Epithelial cell of proximal tubule (primary cell): ENCODE results near the gene GRK7. TPM values are rescaled to one million over a fixed set of nuclear protein-coding genes. Genes with fewer than 3 reads are reported as not detected.

Experiments
- DNase-seq: peaks from one replicate; pipeline ENCODE4 v3.0.0-alpha.2; 2011; ENCODE audit warnings: low read depth
- H3K4me3 ChIP-seq: 2 replicates; pipeline ENCODE4 v1.5.1; 2011; ENCODE audit warnings: low read depth, mild to moderate bottlenecking, low read length
- CTCF ChIP-seq: conservative IDR thresholded peaks from 2 replicates; pipeline ENCODE4 v1.5.1; 2012; ENCODE audit warnings: low read depth, mild to moderate bottlenecking, low read length
- total RNA-seq: library from RNA; depleted of rRNA; stranded (reverse); fragments of >200 nt; gene quantifications from 2 replicates; pipeline ENCODE4 v1.2.3, GENCODE V29; 2015

The GRK7 gene
- not detected in 2 replicates for total RNA-seq

DNA sequence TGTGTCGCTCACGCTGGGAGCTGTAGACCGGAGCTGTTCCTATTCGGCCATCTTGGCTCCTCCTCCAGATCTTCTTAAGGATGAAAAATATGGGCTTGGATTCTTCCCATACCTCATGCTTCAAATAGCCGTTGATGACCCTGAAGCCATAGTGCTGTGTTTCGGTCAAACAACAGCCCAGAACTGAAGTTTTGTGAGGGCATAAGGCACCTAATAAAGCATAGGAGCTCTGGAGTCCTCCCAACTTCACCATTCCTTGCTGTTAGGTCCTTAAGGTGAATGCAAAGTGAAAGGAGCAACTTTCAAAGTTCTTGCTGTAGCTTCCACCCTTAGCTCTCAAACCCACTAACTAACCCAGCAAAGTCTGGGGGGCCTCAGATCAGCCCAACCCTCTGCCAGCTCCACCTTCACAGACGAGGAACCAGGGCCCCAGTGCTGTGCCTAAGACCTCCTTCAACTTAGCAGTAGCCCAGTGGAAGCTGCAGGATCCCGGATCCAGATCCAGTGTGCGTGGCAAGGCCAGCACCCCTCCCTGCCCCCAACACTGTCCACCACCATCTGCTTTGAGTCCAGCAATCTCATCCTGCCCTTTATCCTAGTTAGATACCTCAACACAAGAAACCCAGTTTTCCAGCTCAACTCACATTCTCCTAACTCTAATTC lies at the start of gene GRK7:
Gene GRK7 (plus strand): TSS at position 321 of the 663 bp plus-strand sequence. CDS start 14,877 bp downstream, outside the sequence.
- no peak for DNase-seq
- no peak within 1 kb of the TSS for H3K4me3 ChIP-seq
- TF ChIP-seq CTCF = no peak

DNA sequence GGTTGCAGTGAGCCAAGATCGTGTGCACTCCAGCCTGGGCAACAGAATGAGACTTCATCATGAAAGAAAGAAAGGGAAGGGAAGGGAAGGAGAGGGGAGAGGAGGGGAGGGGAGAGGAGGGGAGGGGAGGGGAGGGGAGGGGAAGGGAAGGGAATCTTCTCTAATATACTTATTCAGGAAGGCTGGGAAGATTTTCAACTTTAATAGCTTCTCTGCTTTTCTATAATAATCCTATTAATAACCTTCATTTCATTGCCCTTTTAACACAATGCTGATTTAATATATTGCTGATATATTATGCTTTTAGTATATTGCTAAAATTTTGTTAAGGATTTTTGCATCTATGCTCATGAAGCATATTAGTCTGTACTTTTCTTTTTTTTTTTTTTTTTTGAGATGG lies 48.5 kb upstream of the GRK7 start:
- no peak for DNase-seq
- TF ChIP-seq CTCF = no peak
- no peak overlapping the region for H3K4me3 ChIP-seq

- no peak overlapping the region for H3K4me3 ChIP-seq
- DNase-seq = no peak
- TF ChIP-seq CTCF = no peak
These were observed 41.1 kb upstream of the GRK7 start for GRCh38 chr3:141722081-141722480.

- no peak for TF ChIP-seq CTCF
- no peak for DNase-seq
- H3K4me3 ChIP-seq = no peak overlapping the region
These were observed 40.6 kb upstream of the GRK7 start for GRCh38 chr3:141722648-141723047.

GRCh38 chr3:141723255-141723654 lies 40.0 kb upstream of the GRK7 start:
- no peak for DNase-seq
- H3K4me3 ChIP-seq = no peak overlapping the region
- TF ChIP-seq CTCF = no peak

DNA sequence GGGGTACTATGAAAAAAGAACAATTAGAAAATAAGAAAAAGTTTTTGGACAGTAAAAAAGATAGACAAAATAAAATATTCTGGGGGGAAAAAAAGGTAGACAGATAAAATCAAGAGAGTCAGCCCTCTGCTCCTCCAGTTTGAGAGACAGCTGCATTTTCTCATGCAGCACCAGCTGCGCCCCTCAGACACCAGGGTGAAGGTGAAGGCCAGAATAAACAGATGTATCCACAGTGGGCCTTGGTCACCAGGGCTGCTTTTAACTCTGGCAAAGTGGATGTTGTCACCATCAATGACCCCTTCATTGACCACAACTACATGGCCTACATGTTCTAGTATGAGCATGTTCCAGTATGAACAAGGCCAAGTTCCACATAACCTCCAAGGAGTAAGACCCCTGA lies 39.0 kb upstream of the GRK7 start:
- TF ChIP-seq CTCF = no peak

DNA sequence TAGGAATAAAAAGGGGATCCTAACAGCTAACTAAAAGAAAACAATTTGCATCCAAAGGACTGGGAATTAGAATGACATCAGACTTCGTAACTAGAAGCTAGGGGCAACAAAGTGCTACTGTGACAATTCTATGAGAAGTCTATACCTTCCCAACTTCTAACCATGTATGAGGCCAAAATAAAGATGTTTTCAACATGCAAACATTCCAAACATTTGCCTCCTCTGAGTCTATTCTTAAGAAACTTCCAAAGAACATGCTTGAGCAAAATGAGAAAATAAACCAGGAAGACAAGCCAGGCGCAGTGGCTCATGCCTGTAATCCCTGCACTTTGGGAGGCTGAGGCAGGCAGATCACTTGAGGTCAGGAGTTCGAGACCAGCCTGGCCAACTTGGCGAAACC lies 38.2 kb upstream of the GRK7 start:
- no peak overlapping the region for H3K4me3 ChIP-seq
- no peak for TF ChIP-seq CTCF
- no peak for DNase-seq

More for the DNA sequence above, 39.0 kb upstream of the GRK7 start:
- DNase-seq = no peak
- H3K4me3 ChIP-seq = no peak overlapping the region
